Neural crest cell (in vitro differentiated cells): ENCODE data around the gene CARD16. TPM values are rescaled to one million over a fixed set of nuclear protein-coding genes. Genes with fewer than 3 reads are reported as not detected.

Experiments
- DNase-seq: peaks from one replicate; pipeline ENCODE4 v3.0.0; 2021; ENCODE audit warnings: low read depth, mixed read lengths, low spot score
- H3K27ac Mint-ChIP-seq: one replicate; pipeline ENCODE4 v1.8.0; 2021; ENCODE audit warnings: mild to moderate bottlenecking, mixed read lengths; ENCODE audit not compliant: unreplicated experiment
- H3K27me3 Mint-ChIP-seq: 2 replicates; pipeline ENCODE4 v1.8.0; 2021; ENCODE audit warnings: low read depth, mild to moderate bottlenecking, mixed read lengths
- H3K36me3 Mint-ChIP-seq: 2 replicates; pipeline ENCODE4 v1.8.0; 2021; ENCODE audit warnings: low read depth, mild to moderate bottlenecking, mixed read lengths
- H3K4me1 Mint-ChIP-seq: 2 replicates; pipeline ENCODE4 v1.8.0; 2021; ENCODE audit warnings: mixed read lengths
- H3K4me3 Mint-ChIP-seq: one replicate; pipeline ENCODE4 v1.8.0; 2021; ENCODE audit warnings: mild to moderate bottlenecking, mixed read lengths
- H3K9me3 Mint-ChIP-seq: 2 replicates; pipeline ENCODE4 v1.8.0; 2021; ENCODE audit warnings: mixed read lengths
- CTCF ChIP-seq: fragments of 200-600 bp; sonication (generic); conservative IDR thresholded peaks from 2 replicates; pipeline ENCODE4 v1.5.0; 2021; ENCODE audit warnings: antibody characterized with exemption, mild to moderate bottlenecking
- total RNA-seq: library from RNA; stranded (reverse); gene quantifications from 2 replicates; pipeline ENCODE4 v1.2.1, GENCODE V29; 2021

The CARD16 gene
- total RNA-seq, 1 donor from 2014 or later: not detected

- TF ChIP-seq CTCF: no peak
- H3K9me3 Mint-ChIP-seq: no peaks in the 10 kb centered on the region
- DNase-seq: no peak
- no peaks in the 10 kb centered on the region for H3K4me1 Mint-ChIP-seq
- H3K27ac Mint-ChIP-seq: no peak overlapping the region
- H3K4me3 Mint-ChIP-seq: no peak overlapping the region
- no peaks in the 10 kb centered on the region for H3K27me3 Mint-ChIP-seq
- no peaks in the 10 kb centered on the region for H3K36me3 Mint-ChIP-seq
Measured at GRCh38 chr11:105024394-105024793, 20.7 kb downstream of the CARD16 start.

GRCh38 chr11:105023003-105023402 lies 22.1 kb downstream of the CARD16 start, which contains the start of gene CASP5:
CASP5 (minus strand) TSS chr11:105023168; CDS start chr11:105023136, 32 bp downstream.
- H3K9me3 Mint-ChIP-seq: no peaks in the 10 kb centered on the region
- H3K4me3 Mint-ChIP-seq: no peak within 1 kb of the TSS
- no peak for DNase-seq
- H3K27me3 Mint-ChIP-seq: no peaks in the 10 kb centered on the region
- H3K27ac Mint-ChIP-seq: no peak within 1 kb of the TSS
- H3K4me1 Mint-ChIP-seq: no peaks in the 10 kb centered on the region
- H3K36me3 Mint-ChIP-seq: no peaks in the 10 kb centered on the region
- no peak for TF ChIP-seq CTCF

- H3K27me3 Mint-ChIP-seq: no peaks in the 10 kb centered on the region
- no peak for TF ChIP-seq CTCF
- H3K4me3 Mint-ChIP-seq: no peak overlapping the region
- H3K4me1 Mint-ChIP-seq: no peaks in the 10 kb centered on the region
- no peaks in the 10 kb centered on the region for H3K36me3 Mint-ChIP-seq
- DNase-seq: no peak
- H3K9me3 Mint-ChIP-seq: no peaks in the 10 kb centered on the region
- no peak overlapping the region for H3K27ac Mint-ChIP-seq
Measured at GRCh38 chr11:105022527-105022926, 22.6 kb downstream of the CARD16 start.

GRCh38 chr11:105007463-105007862 lies 37.7 kb downstream of the CARD16 start:
- TF ChIP-seq CTCF: no peak
- Mint-ChIP-seq H3K9me3 (no peaks in the 10 kb centered on the region), H3K27ac (no peak overlapping the region), H3K36me3 (no peaks in the 10 kb centered on the region), H3K27me3 (no peaks in the 10 kb centered on the region), H3K4me1 (no peaks in the 10 kb centered on the region), H3K4me3 (no peak overlapping the region)
- DNase-seq: no peak

GRCh38 chr11:105005451-105005845 lies 39.7 kb downstream of the CARD16 start:
- H3K4me3 Mint-ChIP-seq: no peak overlapping the region
- H3K27me3 Mint-ChIP-seq: no peaks in the 10 kb centered on the region
- H3K36me3 Mint-ChIP-seq: no peaks in the 10 kb centered on the region
- no peaks in the 10 kb centered on the region for H3K4me1 Mint-ChIP-seq
- no peak for TF ChIP-seq CTCF
- H3K9me3 Mint-ChIP-seq: peaks cover 6% of the 10 kb centered on the region
- DNase-seq: no peak
- H3K27ac Mint-ChIP-seq: no peak overlapping the region

- no peak for DNase-seq
- Mint-ChIP-seq H3K27me3 (no peaks in the 10 kb centered on the region), H3K27ac (no peak overlapping the region), H3K36me3 (no peaks in the 10 kb centered on the region), H3K4me1 (no peaks in the 10 kb centered on the region), H3K4me3 (no peak overlapping the region), H3K9me3 (peaks cover 6% of the 10 kb centered on the region)
- TF ChIP-seq CTCF: no peak
Measured at GRCh38 chr11:105004021-105004420, 41.1 kb downstream of the CARD16 start.
